Fibroblast of lung (primary cell): ENCODE data around the gene CRTC1. TPM values are rescaled to one million over a fixed set of nuclear protein-coding genes. Genes with fewer than 3 reads are reported as not detected.

Experiments
- DNase-seq, 2 donors: peaks; one replicate each; pipeline versions ENCODE4 v3.0.0 to v3.0.0-alpha.2; 2010; ENCODE audit warnings: low read depth in 2 of 2
- H2AFZ ChIP-seq: 2 replicates; pipeline ENCODE4 v1.5.1; 2012; ENCODE audit warnings: low read length, control low read depth, inconsistent platforms
- H3K27ac ChIP-seq: 2 replicates; pipeline ENCODE4 v1.5.1; 2011; ENCODE audit warnings: low read length, control low read depth; ENCODE audit not compliant: insufficient read depth
- H3K27me3 ChIP-seq: 2 replicates; pipeline ENCODE4 v1.5.1; 2011; ENCODE audit warnings: mild to moderate bottlenecking, low read length; ENCODE audit not compliant: control insufficient read depth, insufficient read depth
- H3K36me3 ChIP-seq: 2 replicates; pipeline ENCODE4 v1.5.1; 2011; ENCODE audit warnings: low read length; ENCODE audit not compliant: control insufficient read depth, insufficient read depth
- H3K4me1 ChIP-seq: 2 replicates; pipeline ENCODE4 v1.5.1; 2011; ENCODE audit warnings: low read length; ENCODE audit not compliant: control insufficient read depth, insufficient read depth; ENCODE audit errors: extremely low read depth
- H3K4me2 ChIP-seq: 2 replicates; pipeline ENCODE4 v1.5.1; 2011; ENCODE audit warnings: low read length, control low read depth; ENCODE audit not compliant: insufficient read depth; ENCODE audit errors: extremely low read depth
- H3K4me3 ChIP-seq, 4 experiments: fragments of 200-600 bp in 1 of 4; sonication (generic) in 1 of 4; replicated peaks in 1 of 4; 2 replicates each; pipeline ENCODE4 v1.5.1; 2011 to 2016; ENCODE audit warnings: low read length in 4 of 4, low read depth in 3 of 4, mild to moderate bottlenecking in 3 of 4, control low read depth in 2 of 4, inconsistent platforms in 1 of 4, mixed read lengths in 1 of 4; ENCODE audit not compliant: insufficient read depth in 1 of 4; ENCODE audit errors: control extremely low read depth in 1 of 4
- H3K79me2 ChIP-seq: 2 replicates; pipeline ENCODE4 v1.5.1; 2012; ENCODE audit warnings: mild to moderate bottlenecking, low read length, inconsistent platforms; ENCODE audit not compliant: control insufficient read depth, insufficient read depth
- H3K9ac ChIP-seq: 2 replicates; pipeline ENCODE4 v1.5.1; 2011; ENCODE audit warnings: mild to moderate bottlenecking, low read length, control low read depth; ENCODE audit not compliant: insufficient read depth
- H3K9me3 ChIP-seq: 2 replicates; pipeline ENCODE4 v1.5.1; 2012; ENCODE audit warnings: low read depth, low read length; ENCODE audit not compliant: control insufficient read depth, insufficient read depth
- H4K20me1 ChIP-seq: 2 replicates; pipeline ENCODE4 v1.5.1; 2011; ENCODE audit warnings: low read length; ENCODE audit not compliant: control insufficient read depth, insufficient read depth; ENCODE audit errors: extremely low read depth
- CTCF ChIP-seq, 2 donors: IDR thresholded peaks in 1 of 2; conservative IDR thresholded peaks in 1 of 2; 1 replicate in 1 of 2; 2 replicates in 1 of 2; pipeline ENCODE4 v1.5.1; 2011 to 2012; ENCODE audit warnings: low read length in 2 of 2, control low read depth in 1 of 2, inconsistent platforms in 1 of 2, low read depth in 1 of 2, mild to moderate bottlenecking in 1 of 2
- EZH2 ChIP-seq: IDR thresholded peaks from 2 replicates; pipeline ENCODE4 v1.5.1; 2012; ENCODE audit warnings: low read length, control low read depth, mild to moderate bottlenecking; ENCODE audit errors: missing control alignments
- polyA plus RNA-seq, 2 donors: library from polyadenylated mRNA; depleted of rRNA in 1 of 2; stranded (reverse) in 1 of 2; unstranded in 1 of 2; fragments of >200 nt; gene quantifications; 2 replicates each; pipeline ENCODE4 v1.2.1, GENCODE V29; 2011 to 2012; ENCODE audit warnings: missing spikeins in 1 of 2
- total RNA-seq: library from RNA; depleted of rRNA; stranded (reverse); fragments of >200 nt; gene quantifications from 2 replicates; pipeline ENCODE4 v1.2.1, GENCODE V29; 2014

The CRTC1 gene
- total and polyA plus RNA-seq, 2 donors (not counting 1 experiment from before 2014, with no cell fraction given): 1.2 to 2.0 TPM

GRCh38 chr19:18671303-18672043 lies 12.0 kb upstream of the CRTC1 start:
- no peaks in the 10 kb centered on the region for H3K27me3 ChIP-seq
- H3K79me2 ChIP-seq: no peaks in the 10 kb centered on the region
- H3K36me3 ChIP-seq: peaks cover 11% of the 10 kb centered on the region
- peak in 1 of 2 donors; percentile 36 for DNase-seq
- no peaks in the 10 kb centered on the region for H3K9me3 ChIP-seq
- no peak overlapping the region for H2AFZ ChIP-seq
- no peak for TF ChIP-seq EZH2
- no peak for TF ChIP-seq CTCF (conservative IDR thresholded peaks at IDR 0.05 in 1 of 2, IDR thresholded peaks at IDR 0.05 in 1 of 2; ENCODE audit: low read depth in 1 of 2, low read length in 2 of 2)
- H3K4me3 ChIP-seq: no peak overlapping the region
- peaks cover 5% of the 10 kb centered on the region for H3K4me1 ChIP-seq
- H3K27ac ChIP-seq: no peak overlapping the region
- no peak overlapping the region for H3K9ac ChIP-seq
- H4K20me1 ChIP-seq: no peaks in the 10 kb centered on the region
- no peak overlapping the region for H3K4me2 ChIP-seq

- H3K4me1 ChIP-seq: peaks cover 5% of the 10 kb centered on the region
Measured at GRCh38 chr19:18672044-18672451, 11.4 kb upstream of the CRTC1 start.

More at GRCh38 chr19:18672044-18672451, 11.4 kb upstream of the CRTC1 start:
- Histone ChIP-seq H3K27me3 (no peaks in the 10 kb centered on the region), H3K27ac (no peak overlapping the region), H3K9me3 (no peaks in the 10 kb centered on the region), H3K36me3 (peaks cover 11% of the 10 kb centered on the region), H2AFZ (no peak overlapping the region), H3K9ac (no peak overlapping the region), H3K79me2 (no peaks in the 10 kb centered on the region), H3K4me2 (peak overlapping the region; percentile 44), H3K4me3 (no peak overlapping the region), H4K20me1 (no peaks in the 10 kb centered on the region)
- no peak for DNase-seq
- TF ChIP-seq CTCF (conservative IDR thresholded peaks at IDR 0.05 in 1 of 2, IDR thresholded peaks at IDR 0.05 in 1 of 2; ENCODE audit: low read depth in 1 of 2, low read length in 2 of 2): no peak
- no peak for TF ChIP-seq EZH2
